ENCODE data around the gene WDR18. TPM values are rescaled to one million over a fixed set of nuclear protein-coding genes. Genes with fewer than 3 reads are reported as not detected.
A peak's percentile ranks its signal among the peaks of the same experiment; 100 is the strongest.

WDR18 gene
- total RNA-seq, 1 donor from 2014 or later, result 38.6 TPM

DNA sequence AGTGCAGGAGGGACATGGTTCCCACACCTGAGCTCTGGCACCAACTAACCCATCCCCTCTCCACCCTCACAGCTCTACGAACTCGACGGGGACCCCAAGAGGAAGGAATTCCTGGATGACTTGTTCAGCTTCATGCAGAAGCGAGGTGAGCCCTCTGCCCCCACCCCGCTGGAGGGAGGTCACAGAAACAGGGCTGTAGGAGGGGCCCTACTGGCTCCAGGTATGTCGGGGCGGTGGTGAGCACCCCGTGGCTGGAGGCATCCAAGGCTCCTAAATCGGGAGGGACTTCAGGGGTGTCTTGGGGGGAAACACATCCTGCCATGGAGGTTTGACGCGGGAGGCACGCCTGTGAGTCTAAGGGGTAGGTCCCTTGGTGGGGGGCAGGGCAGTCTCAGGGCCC, 24.1 kb upstream of the WDR18 start:
- peaks cover 21% of the 10 kb centered on the region for H3K4me1 ChIP-seq
- H4K20me1 ChIP-seq (ENCODE audit: low read depth), result peaks cover 21% of the 10 kb centered on the region
- H3K27ac ChIP-seq, result peak overlapping the region; percentile 8
- Mint-ChIP-seq H3K36me3 (peaks cover 14% of the 10 kb centered on the region), H3K4me1 (peaks cover 34% of the 10 kb centered on the region), H3K27ac (no peak overlapping the region), H3K27me3 (ENCODE audit: insufficient read depth, low read depth) (peaks cover 5% of the 10 kb centered on the region), H3K9me3 (no peaks in the 10 kb centered on the region), H3K4me3 (no peak overlapping the region)
- DNase-seq (ENCODE audit: low spot score), result peak; percentile 41
- no peaks in the 10 kb centered on the region for H3K27me3 ChIP-seq
- no peaks in the 10 kb centered on the region for H3K9me3 ChIP-seq (ENCODE audit: low read depth)
- TF ChIP-seq EZH2 (IDR thresholded peaks at IDR 0.05), result no peak
- TF ChIP-seq, protein P1, sequence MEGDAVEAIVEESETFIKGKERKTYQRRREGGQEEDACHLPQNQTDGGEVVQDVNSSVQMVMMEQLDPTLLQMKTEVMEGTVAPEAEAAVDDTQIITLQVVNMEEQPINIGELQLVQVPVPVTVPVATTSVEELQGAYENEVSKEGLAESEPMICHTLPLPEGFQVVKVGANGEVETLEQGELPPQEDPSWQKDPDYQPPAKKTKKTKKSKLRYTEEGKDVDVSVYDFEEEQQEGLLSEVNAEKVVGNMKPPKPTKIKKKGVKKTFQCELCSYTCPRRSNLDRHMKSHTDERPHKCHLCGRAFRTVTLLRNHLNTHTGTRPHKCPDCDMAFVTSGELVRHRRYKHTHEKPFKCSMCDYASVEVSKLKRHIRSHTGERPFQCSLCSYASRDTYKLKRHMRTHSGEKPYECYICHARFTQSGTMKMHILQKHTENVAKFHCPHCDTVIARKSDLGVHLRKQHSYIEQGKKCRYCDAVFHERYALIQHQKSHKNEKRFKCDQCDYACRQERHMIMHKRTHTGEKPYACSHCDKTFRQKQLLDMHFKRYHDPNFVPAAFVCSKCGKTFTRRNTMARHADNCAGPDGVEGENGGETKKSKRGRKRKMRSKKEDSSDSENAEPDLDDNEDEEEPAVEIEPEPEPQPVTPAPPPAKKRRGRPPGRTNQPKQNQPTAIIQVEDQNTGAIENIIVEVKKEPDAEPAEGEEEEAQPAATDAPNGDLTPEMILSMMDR (IDR thresholded peaks at IDR 0.05), result peak; percentile 25
- peaks cover 24% of the 10 kb centered on the region for H3F3A ChIP-seq (ENCODE audit: low read depth)
- peaks cover 45% of the 10 kb centered on the region for H3K79me2 ChIP-seq (ENCODE audit: low read depth)
- H3K4me3 ChIP-seq, result no peak overlapping the region
- H3K4me2 ChIP-seq, result no peak overlapping the region
- H2AFZ ChIP-seq (replicated peaks), result no peak overlapping the region
- peaks cover under 1% of the 10 kb centered on the region for H3K36me3 ChIP-seq
- no peak overlapping the region for H3K9ac ChIP-seq

DNA sequence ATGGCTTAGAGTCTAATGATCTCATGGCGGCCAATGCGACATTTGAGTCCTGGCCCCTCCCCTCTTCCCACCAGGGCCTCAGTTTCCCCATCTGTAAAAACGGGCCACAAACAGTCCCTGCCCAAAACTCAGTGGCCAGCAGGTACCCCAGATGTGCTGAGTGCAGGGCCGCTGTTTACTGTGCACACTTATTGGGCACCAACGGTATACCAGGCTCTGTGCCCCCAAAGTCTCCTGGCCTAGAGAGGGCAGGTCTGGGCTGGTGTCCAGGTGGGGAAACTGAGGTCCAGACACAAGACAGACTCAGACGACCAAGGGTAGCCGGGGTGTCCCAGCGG, 23.6 kb upstream of the WDR18 start:
- H2AFZ ChIP-seq (replicated peaks), result no peak overlapping the region
- Mint-ChIP-seq H3K4me1 (peaks cover 30% of the 10 kb centered on the region), H3K27ac (no peak overlapping the region), H3K27me3 (ENCODE audit: insufficient read depth, low read depth) (peaks cover 5% of the 10 kb centered on the region), H3K9me3 (no peaks in the 10 kb centered on the region), H3K36me3 (peaks cover 19% of the 10 kb centered on the region), H3K4me3 (no peak overlapping the region)
- peaks cover 4% of the 10 kb centered on the region for H3K36me3 ChIP-seq
- H3K4me1 ChIP-seq, result peaks cover 15% of the 10 kb centered on the region
- H3K9ac ChIP-seq, result no peak overlapping the region
- no peak overlapping the region for H3K4me2 ChIP-seq
- no peaks in the 10 kb centered on the region for H3K9me3 ChIP-seq (ENCODE audit: low read depth)
- H3K27ac ChIP-seq, result no peak overlapping the region
- TF ChIP-seq EZH2phosphoT487 (IDR thresholded peaks at IDR 0.05), result no peak
- TF ChIP-seq EZH2 (IDR thresholded peaks at IDR 0.05), result no peak
- TF ChIP-seq, protein P1 (IDR thresholded peaks at IDR 0.05), result no peak
- DNase-seq (ENCODE audit: low spot score), result no peak
- peaks cover 18% of the 10 kb centered on the region for H4K20me1 ChIP-seq (ENCODE audit: low read depth)
- H3K27me3 ChIP-seq, result no peaks in the 10 kb centered on the region
- no peak overlapping the region for H3K4me3 ChIP-seq
- H3F3A ChIP-seq (ENCODE audit: low read depth), result peaks cover 20% of the 10 kb centered on the region
- peaks cover 40% of the 10 kb centered on the region for H3K79me2 ChIP-seq (ENCODE audit: low read depth)

DNA sequence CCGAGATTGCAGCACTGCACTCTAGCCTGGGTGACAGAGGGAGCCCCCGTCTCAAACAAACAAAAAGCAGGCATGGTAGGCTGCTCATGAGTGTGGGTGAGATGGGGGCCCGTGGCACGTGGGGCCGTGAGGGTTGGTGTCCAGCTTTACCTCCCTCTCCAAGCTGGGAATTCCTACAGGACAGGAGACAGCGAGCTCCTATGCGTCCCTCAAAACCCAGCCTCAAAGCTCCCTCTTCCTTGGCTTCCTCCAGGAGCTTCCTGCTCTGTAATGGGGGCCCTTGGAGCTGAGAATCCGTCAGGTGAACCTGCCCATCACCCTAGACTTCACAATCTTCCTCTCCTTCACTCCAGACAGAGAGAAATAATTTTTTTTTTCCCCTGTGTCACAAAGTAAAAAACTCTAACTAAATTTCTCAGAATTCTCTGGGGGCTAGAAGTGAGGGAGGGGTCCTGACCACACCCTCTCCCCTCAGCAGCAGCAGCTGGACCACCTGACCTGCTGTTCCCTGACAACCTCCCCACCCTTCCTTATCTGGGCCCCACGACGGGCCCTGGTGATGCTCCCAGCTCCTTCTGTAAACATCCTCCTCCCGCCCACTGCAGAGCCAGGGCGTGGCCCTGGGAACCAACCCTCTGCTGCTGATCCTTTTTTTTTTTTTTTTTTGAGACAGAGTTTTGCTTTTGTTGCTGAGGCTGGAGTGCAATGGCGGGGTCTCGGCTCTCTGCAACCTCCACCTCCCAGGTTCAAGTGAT, 22.1 kb upstream of the WDR18 start:
- Mint-ChIP-seq H3K27me3 (ENCODE audit: insufficient read depth, low read depth) (peaks cover 5% of the 10 kb centered on the region), H3K9me3 (peaks cover 3% of the 10 kb centered on the region), H3K4me1 (peaks cover 23% of the 10 kb centered on the region), H3K27ac (no peak overlapping the region), H3K4me3 (no peak overlapping the region), H3K36me3 (peaks cover 25% of the 10 kb centered on the region)
- H2AFZ ChIP-seq (replicated peaks), result no peak overlapping the region
- TF ChIP-seq, protein P1 (IDR thresholded peaks at IDR 0.05), result no peak
- no peak for TF ChIP-seq EZH2 (IDR thresholded peaks at IDR 0.05)
- TF ChIP-seq EZH2phosphoT487 (IDR thresholded peaks at IDR 0.05), result no peak
- H3K4me3 ChIP-seq, result no peak overlapping the region
- H3K79me2 ChIP-seq (ENCODE audit: low read depth), result peaks cover 34% of the 10 kb centered on the region
- H3F3A ChIP-seq (ENCODE audit: low read depth), result peaks cover 5% of the 10 kb centered on the region
- no peak overlapping the region for H3K9ac ChIP-seq
- H4K20me1 ChIP-seq (ENCODE audit: low read depth), result peaks cover 9% of the 10 kb centered on the region
- no peak overlapping the region for H3K4me2 ChIP-seq
- H3K9me3 ChIP-seq (ENCODE audit: low read depth), result no peaks in the 10 kb centered on the region
- H3K4me1 ChIP-seq, result peaks cover 6% of the 10 kb centered on the region
- peaks cover 9% of the 10 kb centered on the region for H3K36me3 ChIP-seq
- no peak overlapping the region for H3K27ac ChIP-seq
- no peak for DNase-seq (ENCODE audit: low spot score)
- H3K27me3 ChIP-seq, result no peaks in the 10 kb centered on the region

Measured in neural progenitor cell (in vitro differentiated cells).